Stimulated activated CD4-positive, alpha-beta T cell treated with anti-CD3 and anti-CD28 coated beads, Interleukin-12 subunit alpha, Interleukin-12 subunit beta, amount 100 ng/mL, for 24 hours (primary cell): ENCODE measurements around the gene ESYT2.
"Not testable (repeated sequence)": the region's sequence is repeated elsewhere in the genome, so short reads cannot be mapped to it uniquely, and the experiment has no call there.

ENCODE experiments used
- DNase-seq, 2 experiments: peaks; one replicate each; pipeline ENCODE4 v3.0.0-alpha.2; 2020; ENCODE audit warnings: low read depth in 2 of 2

The ESYT2 gene

GRCh38 chr7:158856883-158857668 lies 27.8 kb upstream of the ESYT2 start:
- no peak for DNase-seq

DNA sequence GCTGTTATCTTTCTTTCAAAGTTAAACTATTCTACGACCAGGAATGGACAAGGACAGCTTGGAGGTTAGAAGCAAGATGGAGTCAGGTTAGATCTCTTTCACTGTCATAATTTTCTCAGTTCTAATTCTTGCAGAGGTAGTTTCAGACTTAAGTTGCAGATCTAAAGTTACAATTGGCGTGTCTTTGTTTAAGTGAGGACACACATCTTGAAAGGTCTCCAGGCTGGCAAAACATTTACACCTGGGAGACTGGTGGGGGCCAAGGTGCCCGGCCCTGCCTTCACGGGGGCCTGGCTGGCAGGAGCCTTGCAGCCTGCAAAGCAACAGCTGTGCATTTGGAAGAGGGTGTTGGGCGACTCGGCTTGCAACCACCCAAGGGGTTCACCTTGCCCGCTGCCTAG lies 25.4 kb upstream of the ESYT2 start:
- DNase-seq, result no peak

GRCh38 chr7:158850545-158851102 lies 21.3 kb upstream of the ESYT2 start:
- DNase-seq, result no peak

DNA sequence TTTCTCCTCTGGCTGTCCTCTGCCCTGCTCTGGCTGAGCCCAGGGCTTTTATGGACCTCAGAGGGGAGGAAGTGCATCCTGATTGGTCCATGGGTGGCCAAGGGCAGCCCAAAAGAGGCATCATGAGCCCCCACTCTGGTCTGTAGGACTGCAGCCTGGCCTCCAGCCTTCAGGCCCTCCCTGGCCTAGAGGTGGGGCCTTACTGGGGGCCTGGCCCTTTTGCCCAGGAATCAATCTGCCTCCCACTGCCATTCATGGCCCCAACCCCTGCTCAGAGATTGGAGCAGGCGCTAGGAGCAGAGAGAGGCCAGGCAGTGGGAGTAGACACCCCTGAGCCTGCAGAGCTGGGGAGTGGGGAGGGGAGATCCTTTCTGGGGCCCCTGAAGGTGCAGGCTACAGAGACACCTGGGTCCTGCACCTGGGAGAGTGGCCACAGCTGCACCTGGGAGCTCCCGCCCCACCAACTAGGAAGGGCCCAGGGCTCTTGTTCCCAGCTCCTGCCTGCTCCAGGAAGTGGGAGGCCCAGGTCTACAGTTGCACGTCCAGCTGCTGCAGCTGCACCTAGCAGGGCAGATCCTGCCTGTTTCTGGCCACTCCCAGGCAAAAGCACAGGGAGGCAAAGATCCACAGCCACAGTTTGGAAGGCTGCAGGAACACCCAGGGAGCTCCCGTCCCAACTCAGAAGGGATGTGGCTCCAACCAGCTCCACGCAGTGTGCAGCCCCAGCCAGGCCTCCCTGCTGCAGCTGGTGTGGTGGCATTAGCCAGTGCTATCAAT lies 20.6 kb upstream of the ESYT2 start:
- DNase-seq, result no peak

GRCh38 chr7:158849442-158849767 lies 20.1 kb upstream of the ESYT2 start:
- DNase-seq, result no peak

DNA sequence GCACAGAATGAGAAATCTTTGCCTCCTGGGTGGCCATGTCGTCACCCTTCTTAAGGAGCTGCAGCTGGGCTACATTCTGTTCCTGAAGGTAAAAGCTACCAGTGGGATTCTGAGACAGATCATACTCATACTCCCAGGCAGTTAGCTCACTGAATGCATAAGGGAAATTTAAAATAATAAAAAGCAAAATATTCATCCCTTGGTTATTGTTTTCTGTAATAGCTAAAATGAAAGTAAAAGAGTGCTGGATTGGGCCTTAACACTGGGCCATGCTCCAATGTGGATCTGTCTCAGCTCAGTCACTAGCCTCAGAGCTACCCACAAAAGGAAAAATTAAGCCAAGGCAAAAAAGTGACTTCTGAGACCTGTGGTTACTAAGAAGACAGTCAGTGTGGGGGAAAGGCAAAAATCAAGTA lies 18.1 kb upstream of the ESYT2 start:
- DNase-seq, result no peak

GRCh38 chr7:158846304-158846703 lies 17.0 kb upstream of the ESYT2 start:
- no peak for DNase-seq

DNA sequence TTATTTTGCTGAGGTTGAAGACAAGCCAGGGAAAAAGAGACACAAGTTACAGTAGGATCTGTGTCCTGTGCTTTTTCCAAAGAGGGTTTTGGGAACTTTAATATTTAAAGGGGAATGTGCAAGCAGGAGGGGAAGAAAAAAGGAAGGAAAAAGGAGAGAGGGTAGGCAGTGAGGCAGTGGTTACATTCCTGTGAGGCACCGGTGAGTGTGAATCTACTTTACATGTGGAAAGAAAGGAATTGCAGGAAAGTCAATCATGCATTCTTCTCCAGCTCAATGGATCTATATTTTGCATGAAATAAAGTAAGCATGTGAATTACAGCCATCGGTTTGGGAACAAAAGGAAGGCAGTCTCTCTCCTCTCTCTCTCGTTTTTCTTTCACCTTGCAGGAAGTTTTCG lies 14.5 kb upstream of the ESYT2 start:
- DNase-seq, result no peak

DNA sequence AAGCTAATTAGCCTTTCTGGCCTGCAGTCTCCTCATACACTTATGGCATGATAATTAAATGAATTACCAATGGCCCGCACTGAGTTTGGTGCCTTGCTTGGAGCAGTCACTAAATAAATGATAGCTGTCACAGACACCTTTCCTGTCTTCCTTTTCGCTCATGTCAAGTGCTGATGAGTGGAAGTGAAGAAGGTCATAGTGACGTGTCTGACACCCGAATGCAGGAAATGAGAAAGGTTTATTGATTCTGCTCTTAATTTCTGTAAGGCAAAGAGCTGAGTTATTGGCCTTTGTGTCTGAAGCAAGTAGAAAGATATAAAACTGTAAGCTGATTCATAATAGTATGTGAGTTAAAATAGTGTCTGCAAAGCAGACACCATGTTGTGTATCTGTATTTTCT lies 13.2 kb upstream of the ESYT2 start:
- no peak for DNase-seq

DNA sequence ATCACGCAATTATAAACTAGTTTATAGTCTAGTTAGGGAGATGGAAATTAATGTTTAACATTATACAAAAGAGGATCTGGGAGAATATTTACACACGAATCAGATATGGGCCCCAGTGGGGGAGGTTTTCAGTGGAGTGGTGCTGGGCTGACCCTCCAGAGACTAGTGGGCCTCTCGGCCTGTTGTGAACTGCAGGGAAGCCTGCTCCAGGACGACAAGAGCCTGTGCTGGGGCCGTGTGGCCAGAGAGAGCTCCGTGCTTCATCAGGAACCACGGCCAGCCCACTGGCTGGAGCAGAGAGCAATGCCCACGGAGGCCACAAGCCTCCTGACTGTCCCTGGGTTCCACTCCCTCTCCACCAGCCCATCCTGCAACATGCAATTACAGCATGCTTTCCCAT lies 11.3 kb upstream of the ESYT2 start:
- DNase-seq, result no peak

GRCh38 chr7:158839177-158839576 lies 9.9 kb upstream of the ESYT2 start:
- not testable (repeated sequence) for DNase-seq

GRCh38 chr7:158837790-158838637 lies 8.7 kb upstream of the ESYT2 start:
- no peak for DNase-seq

DNA sequence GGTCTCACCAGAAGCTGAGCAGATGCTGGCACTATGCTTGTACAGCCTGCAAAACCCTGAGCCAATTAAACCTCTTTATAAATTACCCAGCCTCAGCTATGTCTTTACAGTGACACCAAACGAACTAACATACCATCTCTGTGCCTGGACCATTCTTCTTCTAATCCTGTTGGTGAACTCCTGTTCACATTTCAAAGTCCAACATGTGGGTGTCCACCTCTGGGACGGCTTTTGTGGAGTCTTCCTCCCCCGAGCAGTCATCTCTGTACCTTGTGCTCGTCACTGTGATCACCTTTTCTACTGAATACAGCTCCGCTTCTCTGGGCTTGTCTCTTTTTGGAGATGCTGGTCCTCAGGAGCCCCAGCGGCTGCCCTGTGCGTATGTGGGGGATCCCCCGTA lies 7.4 kb upstream of the ESYT2 start:
- no peak for DNase-seq

DNA sequence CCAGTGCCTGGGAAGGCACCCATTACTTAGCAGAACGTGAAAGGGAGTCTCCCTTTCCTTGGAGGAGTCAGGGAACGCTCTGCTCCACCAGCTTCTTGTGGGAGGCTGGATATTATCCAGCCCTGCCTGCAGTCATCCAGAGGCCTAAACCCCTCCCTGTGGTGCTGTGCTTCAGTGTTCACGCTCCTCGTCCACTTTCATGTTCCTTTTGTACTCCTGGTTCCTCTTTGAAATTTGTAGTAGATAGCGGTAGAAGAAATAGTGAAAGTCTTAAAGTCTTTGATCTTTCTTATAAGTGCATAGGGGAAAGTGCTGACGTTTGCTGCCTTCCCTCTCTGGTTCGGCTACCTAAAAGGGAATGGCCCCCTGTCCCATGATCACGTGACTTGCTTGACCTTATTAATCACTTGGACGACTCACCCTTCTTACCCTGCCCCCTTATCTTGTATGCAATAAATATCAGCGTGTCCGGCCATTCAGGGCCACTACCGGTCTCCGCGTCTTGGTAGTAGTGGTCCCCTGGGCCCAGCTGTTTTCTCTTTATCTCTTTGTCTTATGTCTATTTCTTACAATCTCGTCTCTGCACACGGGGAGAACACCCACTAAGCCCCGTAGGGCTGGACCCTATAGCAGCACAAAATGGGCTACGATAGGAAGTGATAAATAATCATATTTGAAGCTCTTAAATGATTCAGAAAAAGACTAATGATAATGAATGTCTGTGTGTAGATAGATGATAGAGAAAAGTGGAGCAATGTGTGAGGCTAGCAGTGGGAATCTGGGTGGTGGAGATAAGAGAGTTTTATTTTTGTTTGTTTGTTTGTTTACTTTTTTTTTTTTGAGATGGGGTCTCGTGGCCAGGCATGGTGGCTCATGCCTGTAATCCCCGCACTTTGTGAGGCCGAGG lies 5.8 kb upstream of the ESYT2 start:
- DNase-seq, result no peak

GRCh38 chr7:158832994-158833393 lies 3.7 kb upstream of the ESYT2 start:
- no peak for DNase-seq

DNA sequence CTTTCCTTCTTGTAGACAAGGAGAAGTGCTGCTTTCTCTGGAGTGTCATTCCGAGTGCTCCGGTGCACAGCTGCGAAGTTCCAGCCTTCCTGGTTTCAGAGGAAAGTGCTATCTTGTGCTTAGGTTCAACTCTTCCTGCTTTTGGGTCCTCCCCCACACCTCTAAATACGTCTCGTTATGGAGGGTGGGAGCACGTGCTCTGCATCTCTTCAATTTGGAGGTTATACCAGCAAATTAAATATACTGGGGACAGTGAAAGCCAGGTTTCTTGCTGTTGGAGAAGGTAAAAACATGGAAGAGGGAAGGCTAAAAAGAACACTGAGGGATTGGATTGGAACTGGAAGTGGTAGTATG lies 2.4 kb upstream of the ESYT2 start:
- no peak for DNase-seq

- DNase-seq, result no peak
Observed at GRCh38 chr7:158830211-158830723, 958 bp upstream of the ESYT2 start.

GRCh38 chr7:158829021-158829341 lies 328 bp downstream of the ESYT2 start:
- DNase-seq, result peak in 1 of 2 experiments; percentile 39

DNA sequence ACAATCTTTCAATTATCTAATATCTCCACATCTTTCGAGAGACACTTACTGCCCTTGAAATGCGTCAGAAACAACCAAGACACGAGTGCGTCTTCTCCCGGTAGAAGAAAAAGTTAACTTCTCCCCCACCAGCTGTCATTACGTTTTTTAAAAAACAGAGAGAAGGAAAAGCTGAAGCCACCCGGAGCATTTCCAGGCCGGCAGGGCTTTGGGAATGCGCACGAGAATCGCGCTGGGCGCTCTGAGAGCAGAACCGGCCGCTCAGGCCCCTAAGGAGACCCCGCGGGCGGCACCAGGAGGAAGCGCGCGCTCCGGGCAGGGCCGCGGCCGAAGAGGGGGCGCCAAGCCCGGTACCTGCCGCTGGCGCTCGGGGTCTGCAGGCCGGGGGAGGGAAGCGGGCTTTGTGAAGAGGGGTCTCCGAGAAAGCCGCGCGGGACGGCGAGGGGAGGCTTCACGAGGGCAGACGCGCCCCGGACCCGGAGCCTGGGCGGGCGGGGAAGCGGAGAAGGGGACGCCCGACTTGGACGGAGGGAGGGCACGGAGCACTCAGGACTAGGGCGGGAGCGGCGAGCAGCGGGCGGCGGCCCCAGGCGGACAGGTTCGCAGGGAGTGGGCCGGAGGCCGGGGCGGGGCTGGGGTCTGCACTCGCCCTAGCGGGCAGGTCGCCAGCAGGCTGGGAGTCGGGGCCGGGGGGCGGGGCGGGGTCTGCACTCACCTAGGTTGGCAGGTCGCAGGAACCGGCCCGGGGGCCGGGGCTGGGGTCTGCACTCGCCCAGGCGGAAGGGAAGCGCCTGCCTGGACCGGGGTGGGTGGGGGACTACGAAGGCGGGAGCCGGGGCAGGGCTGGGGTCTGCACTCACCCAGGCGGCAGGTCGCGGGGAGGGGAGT lies 932 bp downstream of the ESYT2 start:
- no peak for DNase-seq
